Peyer's patch (tissue), 4 donors: ENCODE results near the gene LCN6. TPM values are rescaled to one million over a fixed set of nuclear protein-coding genes. Genes with fewer than 3 reads are reported as not detected.

Experiments used
- DNase-seq, 3 donors: peaks; one replicate each; pipeline ENCODE4 v3.0.0-alpha.2; 2017 to 2019
- H3K27ac ChIP-seq, 4 donors: fragments of 200-600 bp; sonication (generic); one replicate each; pipeline ENCODE4 v1.5.1; 2016 to 2019
- H3K27me3 ChIP-seq, 2 donors: fragments of 200-600 bp; sonication (generic); one replicate each; pipeline ENCODE4 v1.5.1; 2019
- H3K36me3 ChIP-seq, 3 donors: fragments of 200-600 bp; sonication (generic); one replicate each; pipeline ENCODE4 v1.5.1; 2016 to 2019
- H3K4me1 ChIP-seq, 4 donors: fragments of 200-600 bp; sonication (generic); one replicate each; pipeline ENCODE4 v1.5.1; 2016 to 2019
- H3K4me3 ChIP-seq, 4 donors: fragments of 200-600 bp; sonication (generic); 1 replicate in 3 of 4; 2 replicates in 1 of 4; pipeline ENCODE4 v1.5.1; 2016 to 2019; ENCODE audit warnings: mild to moderate bottlenecking in 1 of 4
- H3K9me3 ChIP-seq, 4 donors: fragments of 200-600 bp; sonication (generic); one replicate each; pipeline ENCODE4 v1.5.1; 2016 to 2019; ENCODE audit warnings: mild to moderate bottlenecking in 1 of 4
- POLR2A ChIP-seq, 2 donors: fragments of 450-650 bp; IDR thresholded peaks; one replicate each; pipeline ENCODE4 v1.5.1; 2017; ENCODE audit warnings: antibody characterized with exemption in 2 of 2, mild to moderate bottlenecking in 2 of 2, moderate library complexity in 2 of 2
- total RNA-seq, 4 donors: library from RNA; depleted of rRNA; stranded (reverse); fragments of >200 nt; gene quantifications; one replicate each; pipeline ENCODE4 v1.1.0, GENCODE V29; 2016
- TF ChIP-seq, protein P1 (sequence below), 6 experiments: fragments of 450-650 bp in 4 of 6; fragments of 200-600 bp in 2 of 6; sonication (generic) in 1 of 6; IDR thresholded peaks; one replicate each; pipeline ENCODE4 v1.5.1; 2017 to 2019; ENCODE audit warnings: antibody characterized with exemption in 6 of 6, mild to moderate bottlenecking in 3 of 6, moderate library complexity in 1 of 6

The LCN6 gene
- total RNA-seq, 4 donors from 2014 or later, result 4.7 to 17.3 (median 5.6) TPM

DNA sequence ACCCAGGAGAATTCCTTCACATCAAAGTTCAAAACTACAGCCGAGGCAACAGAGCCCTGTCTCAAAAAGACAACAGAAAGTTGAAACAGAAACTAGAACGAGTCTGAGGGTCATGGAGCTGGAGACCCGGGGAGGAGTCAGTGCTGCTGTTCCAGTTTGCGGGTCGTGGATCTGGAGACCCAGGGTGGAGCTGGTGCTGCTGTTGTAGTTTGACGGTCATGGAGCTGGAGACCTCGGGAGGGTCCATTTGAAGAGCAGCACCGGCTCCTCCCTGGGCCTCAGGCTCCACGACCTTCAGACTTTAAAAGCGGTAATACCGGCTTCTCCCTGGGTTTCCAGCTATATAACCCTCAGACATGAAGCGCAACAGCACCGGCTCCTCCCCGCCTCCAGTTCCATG, 29.0 kb upstream of the LCN6 start:
- Histone ChIP-seq H3K36me3 (no peaks in the 10 kb centered on the region), H3K27me3 (no peaks in the 10 kb centered on the region), H3K4me1 (no peaks in the 10 kb centered on the region), H3K4me3 (peak overlapping the region in 1 of 4 donors; percentile 22), H3K27ac (peak overlapping the region in 2 of 4 donors; percentile 27 to 64), H3K9me3 (no peaks in the 10 kb centered on the region)
- no peak for DNase-seq
- TF ChIP-seq, protein P1, sequence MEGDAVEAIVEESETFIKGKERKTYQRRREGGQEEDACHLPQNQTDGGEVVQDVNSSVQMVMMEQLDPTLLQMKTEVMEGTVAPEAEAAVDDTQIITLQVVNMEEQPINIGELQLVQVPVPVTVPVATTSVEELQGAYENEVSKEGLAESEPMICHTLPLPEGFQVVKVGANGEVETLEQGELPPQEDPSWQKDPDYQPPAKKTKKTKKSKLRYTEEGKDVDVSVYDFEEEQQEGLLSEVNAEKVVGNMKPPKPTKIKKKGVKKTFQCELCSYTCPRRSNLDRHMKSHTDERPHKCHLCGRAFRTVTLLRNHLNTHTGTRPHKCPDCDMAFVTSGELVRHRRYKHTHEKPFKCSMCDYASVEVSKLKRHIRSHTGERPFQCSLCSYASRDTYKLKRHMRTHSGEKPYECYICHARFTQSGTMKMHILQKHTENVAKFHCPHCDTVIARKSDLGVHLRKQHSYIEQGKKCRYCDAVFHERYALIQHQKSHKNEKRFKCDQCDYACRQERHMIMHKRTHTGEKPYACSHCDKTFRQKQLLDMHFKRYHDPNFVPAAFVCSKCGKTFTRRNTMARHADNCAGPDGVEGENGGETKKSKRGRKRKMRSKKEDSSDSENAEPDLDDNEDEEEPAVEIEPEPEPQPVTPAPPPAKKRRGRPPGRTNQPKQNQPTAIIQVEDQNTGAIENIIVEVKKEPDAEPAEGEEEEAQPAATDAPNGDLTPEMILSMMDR (IDR thresholded peaks at IDR 0.05), result no peak
- TF ChIP-seq POLR2A (IDR thresholded peaks at IDR 0.05), result no peak

DNA sequence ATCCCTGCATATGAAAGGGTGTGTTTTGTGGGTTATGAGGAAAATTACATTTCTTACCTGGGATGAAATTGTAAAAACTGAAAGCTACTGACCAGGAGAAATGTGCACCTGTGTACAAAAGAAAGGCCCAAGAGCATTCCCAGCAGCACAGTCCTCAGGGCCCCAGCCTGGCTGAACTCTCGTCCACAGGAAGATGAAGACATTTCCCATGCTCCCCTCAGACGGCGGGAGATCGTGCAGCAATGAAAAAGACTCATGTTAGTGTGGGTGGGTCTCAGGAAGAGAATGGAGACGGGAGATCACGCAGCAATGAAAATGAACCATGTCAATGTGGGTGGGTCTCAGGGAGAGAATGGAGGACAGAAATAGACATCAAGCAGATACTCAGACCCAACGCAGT, 28.6 kb upstream of the LCN6 start:
- no peak for TF ChIP-seq POLR2A (IDR thresholded peaks at IDR 0.05)
- TF ChIP-seq, protein P1 (IDR thresholded peaks at IDR 0.05), result no peak
- Histone ChIP-seq H3K9me3 (no peaks in the 10 kb centered on the region), H3K27ac (peak overlapping the region in 2 of 4 donors; percentile 27 to 64), H3K4me3 (no peak overlapping the region), H3K4me1 (no peaks in the 10 kb centered on the region), H3K36me3 (no peaks in the 10 kb centered on the region), H3K27me3 (no peaks in the 10 kb centered on the region)
- no peak for DNase-seq

DNA sequence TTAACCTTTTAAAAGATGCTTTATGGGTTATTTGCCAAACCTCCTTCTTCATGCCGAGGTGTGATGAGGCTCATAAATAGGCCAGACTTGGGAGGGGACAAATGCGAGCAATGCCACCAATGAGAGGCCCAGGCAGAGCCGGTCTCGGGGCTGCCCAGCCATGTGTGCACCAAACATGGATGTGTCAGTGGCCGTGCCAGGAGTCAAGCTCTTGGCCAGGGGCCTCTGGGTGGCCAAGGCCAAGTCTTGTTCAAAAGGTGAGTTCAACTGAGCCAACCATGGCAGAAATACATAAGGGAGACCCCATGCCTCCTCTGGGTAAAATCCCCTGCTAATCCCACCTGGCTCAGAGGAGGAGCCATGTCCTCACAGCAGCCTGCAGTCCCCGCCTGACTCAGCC, 26.9 kb upstream of the LCN6 start:
- Histone ChIP-seq H3K9me3 (no peaks in the 10 kb centered on the region), H3K27ac (no peak overlapping the region), H3K27me3 (no peaks in the 10 kb centered on the region), H3K36me3 (no peaks in the 10 kb centered on the region), H3K4me3 (no peak overlapping the region), H3K4me1 (no peaks in the 10 kb centered on the region)
- DNase-seq, result no peak
- no peak for TF ChIP-seq POLR2A (IDR thresholded peaks at IDR 0.05)
- TF ChIP-seq, protein P1 (IDR thresholded peaks at IDR 0.05), result no peak

DNA sequence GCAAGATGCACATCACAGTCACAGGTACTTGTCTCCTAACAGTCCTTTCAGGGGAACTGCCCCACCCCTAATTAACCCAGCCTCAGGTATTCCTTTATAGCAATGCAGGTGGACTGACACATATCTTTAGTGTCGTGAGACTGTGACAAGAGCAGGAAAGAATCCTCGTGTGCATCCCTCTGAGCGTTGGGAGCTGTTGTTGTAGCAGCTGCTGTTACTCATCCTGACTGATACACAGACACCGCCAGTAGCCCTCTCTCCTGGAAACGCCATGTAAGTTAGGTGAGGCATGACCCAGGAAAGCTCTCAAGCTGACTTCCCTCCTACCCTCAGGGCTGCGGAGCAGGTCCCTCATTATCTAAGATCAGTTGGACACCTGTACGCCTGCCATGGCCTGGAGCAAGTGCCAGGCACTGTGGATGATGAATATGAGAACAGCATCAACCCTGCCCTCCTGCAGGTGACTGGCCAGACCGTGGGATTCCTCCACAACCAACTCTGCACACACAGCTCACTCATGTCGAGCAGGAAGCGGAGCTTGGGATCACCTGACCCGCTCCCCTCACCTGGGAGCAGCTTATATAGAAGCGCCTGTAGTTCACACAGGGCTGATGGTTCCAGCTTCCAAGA, 26.2 kb upstream of the LCN6 start:
- Histone ChIP-seq H3K9me3 (no peaks in the 10 kb centered on the region), H3K36me3 (no peaks in the 10 kb centered on the region), H3K4me1 (no peaks in the 10 kb centered on the region), H3K4me3 (no peak overlapping the region), H3K27me3 (no peaks in the 10 kb centered on the region), H3K27ac (no peak overlapping the region)
- DNase-seq, result no peak
- TF ChIP-seq POLR2A (IDR thresholded peaks at IDR 0.05), result no peak
- TF ChIP-seq, protein P1 (IDR thresholded peaks at IDR 0.05), result no peak

DNA sequence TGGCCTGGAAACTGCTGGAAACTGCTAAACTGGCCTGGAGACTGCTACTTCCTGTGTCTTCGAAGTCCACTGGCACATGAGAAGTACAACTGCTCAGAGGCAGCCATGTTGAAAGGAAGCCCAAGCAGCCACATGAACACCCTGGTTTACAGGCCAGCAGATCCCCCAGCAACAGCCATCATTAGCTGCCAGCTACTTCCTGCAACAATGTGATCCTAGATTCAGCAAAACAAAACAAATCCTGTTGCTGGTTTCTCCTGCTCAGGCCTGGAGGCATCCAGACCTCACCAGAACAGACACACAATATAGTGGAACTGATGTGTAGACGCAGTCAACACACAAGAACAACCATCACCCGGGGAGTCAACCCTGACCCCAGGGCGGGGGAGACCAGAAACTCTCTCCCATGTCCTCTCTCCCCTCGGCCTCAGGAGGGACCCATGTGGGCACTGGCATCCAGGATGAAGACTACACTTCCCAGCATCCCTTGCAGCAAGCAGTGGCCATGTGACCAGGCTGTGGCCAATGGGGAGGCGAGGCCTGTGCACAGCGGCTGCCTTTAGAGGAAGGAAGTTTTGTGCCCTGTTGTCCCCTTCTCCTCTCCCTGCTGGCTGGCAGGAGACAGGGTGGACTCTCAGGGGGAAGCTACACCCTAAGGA, 25.2 kb upstream of the LCN6 start:
- H3K27ac ChIP-seq, result no peak overlapping the region
- H3K9me3 ChIP-seq, result no peaks in the 10 kb centered on the region
- peak in 1 of 3 donors; percentile 64 for DNase-seq
- no peaks in the 10 kb centered on the region for H3K4me1 ChIP-seq
- no peaks in the 10 kb centered on the region for H3K36me3 ChIP-seq
- no peak overlapping the region for H3K4me3 ChIP-seq
- TF ChIP-seq, protein P1 (IDR thresholded peaks at IDR 0.05), result no peak
- TF ChIP-seq POLR2A (IDR thresholded peaks at IDR 0.05), result no peak
- no peaks in the 10 kb centered on the region for H3K27me3 ChIP-seq
